ENCODE results near the gene FARSB. TPM values are rescaled to one million over a fixed set of nuclear protein-coding genes. Genes with fewer than 3 reads are reported as not detected.

The FARSB gene
- total RNA-seq, 4 donors from 2014 or later, result 9.4 to 24.1 (median 16.2) TPM

DNA sequence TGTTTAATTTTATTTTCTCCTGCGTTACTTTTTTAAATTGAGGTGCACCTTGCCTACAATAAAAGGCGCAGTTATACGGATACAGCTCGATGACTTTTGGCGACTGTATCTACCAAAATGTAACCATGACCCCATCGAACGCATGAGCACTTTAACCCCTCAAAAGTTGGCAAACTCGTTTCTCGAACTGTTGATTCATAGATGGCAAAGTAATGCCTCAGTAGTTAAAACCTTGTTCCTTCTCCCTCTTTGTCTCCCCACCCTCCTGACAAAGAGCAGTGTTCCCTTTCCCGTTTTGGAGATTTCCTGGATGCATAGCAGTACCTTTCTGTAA, 16.1 kb upstream of the FARSB start:
- Histone ChIP-seq H3K36me3 (no peaks in the 10 kb centered on the region), H3K4me1 (no peaks in the 10 kb centered on the region), H3K27me3 (no peaks in the 10 kb centered on the region), H3K27ac (no peak overlapping the region), H3K9me3 (no peaks in the 10 kb centered on the region), H3K4me3 (no peak overlapping the region)
- TF ChIP-seq CTCF (IDR thresholded peaks at IDR 0.05) (no peak), POLR2A (IDR thresholded peaks at IDR 0.05) (no peak)
- intact Hi-C loops (cut with DNase I; ENCODE audit: low total_unique reads), result no loop called here
- no peak for DNase-seq

- H3K4me1 ChIP-seq, result no peaks in the 10 kb centered on the region
- DNase-seq, result peak in 1 of 2 donors; percentile 15
These were observed 15.6 kb upstream of the FARSB start, which contains the start of gene MOGAT1 for GRCh38 chr2:222671259-222672067. Gene MOGAT1 (plus strand): TSS chr2:222671658. CDS start chr2:222671786, 128 bp downstream.

GRCh38 chr2:222670191-222671038, 14.5 kb upstream of the FARSB start:
- no peak overlapping the region for H3K27ac ChIP-seq
- DNase-seq, result no peak
- no peaks in the 10 kb centered on the region for H3K27me3 ChIP-seq
- H3K4me3 ChIP-seq, result no peak overlapping the region
- H3K36me3 ChIP-seq, result no peaks in the 10 kb centered on the region
- H3K4me1 ChIP-seq, result no peaks in the 10 kb centered on the region
- H3K9me3 ChIP-seq, result no peaks in the 10 kb centered on the region
- intact Hi-C loops (cut with DNase I; ENCODE audit: low total_unique reads), result no loop called here
- TF ChIP-seq CTCF (IDR thresholded peaks at IDR 0.05) (no peak), POLR2A (IDR thresholded peaks at IDR 0.05) (no peak)

More at GRCh38 chr2:222671259-222672067, 15.6 kb upstream of the FARSB start, which contains the start of gene MOGAT1:
- Histone ChIP-seq H3K27me3 (no peaks in the 10 kb centered on the region), H3K27ac (no peak within 1 kb of the TSS), H3K36me3 (no peaks in the 10 kb centered on the region), H3K9me3 (no peaks in the 10 kb centered on the region), H3K4me3 (peak within 1 kb of the TSS in 1 of 2 donors; percentile 23)
- intact Hi-C loops (cut with DNase I; ENCODE audit: low total_unique reads), result no loop called here
- no peak for TF ChIP-seq CTCF (IDR thresholded peaks at IDR 0.05)
- peak in 1 of 2 donors; percentile 37 for TF ChIP-seq POLR2A (IDR thresholded peaks at IDR 0.05)

DNA sequence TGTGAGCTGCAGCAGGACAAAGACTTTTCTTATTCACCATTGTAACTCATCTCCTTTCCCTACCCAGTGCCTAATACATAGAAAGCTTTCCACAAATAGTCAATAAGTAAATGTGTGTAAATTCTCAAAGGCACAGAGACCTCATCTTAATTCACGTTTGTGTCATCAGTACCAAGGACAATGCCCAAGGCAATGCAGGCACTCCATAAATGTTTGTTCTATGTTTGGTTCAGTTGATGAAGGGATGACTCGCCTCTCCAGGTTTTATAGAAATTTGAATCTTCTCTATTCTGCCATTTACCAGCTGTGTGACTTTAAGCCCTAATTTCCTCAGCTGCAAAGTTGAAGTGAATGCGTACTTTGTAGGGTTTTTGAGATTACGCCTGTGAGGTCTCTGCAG, 13.5 kb upstream of the FARSB start:
- no peaks in the 10 kb centered on the region for H3K4me1 ChIP-seq
- TF ChIP-seq POLR2A (IDR thresholded peaks at IDR 0.05), result no peak
- TF ChIP-seq CTCF (IDR thresholded peaks at IDR 0.05), result no peak
- no peaks in the 10 kb centered on the region for H3K36me3 ChIP-seq
- H3K27me3 ChIP-seq, result no peaks in the 10 kb centered on the region
- no peak for DNase-seq
- H3K9me3 ChIP-seq, result no peaks in the 10 kb centered on the region
- no peak overlapping the region for H3K27ac ChIP-seq
- no peak overlapping the region for H3K4me3 ChIP-seq
- intact Hi-C loops (cut with DNase I; ENCODE audit: low total_unique reads), result no loop called here

Measured in uterus (tissue), 4 donors.